ENCODE results near the gene CD40. TPM values are rescaled to one million over a fixed set of nuclear protein-coding genes. Genes with fewer than 3 reads are reported as not detected.

The CD40 gene
- total and polyA plus RNA-seq, 2 of the 8 experiments (the other 6 are each of a cell fraction or from before 2014, with no cell fraction given) = 14.5 to 18.8 TPM

GRCh38 chr20:46135856-46136633 is 17.9 kb downstream of the CD40 start:
- FAIRE-seq = no peak
- H3K23ac ChIP-seq (ENCODE audit: insufficient read length) = no peak overlapping the region

More at GRCh38 chr20:46135856-46136633, 17.9 kb downstream of the CD40 start:
- no peak overlapping the region for H2BK5ac ChIP-seq (ENCODE audit: low read depth, low read length)
- no peak overlapping the region for H2AK5ac ChIP-seq (ENCODE audit: low read depth, low read length)
- H3K9ac ChIP-seq (replicated peaks in 1 of 4; ENCODE audit: extremely low read depth in 1 of 4, low read depth in 3 of 4, low read length in 3 of 4) = no peak overlapping the region
- no peaks in the 10 kb centered on the region for H3K79me2 ChIP-seq (ENCODE audit: control insufficient read depth in 1 of 2, insufficient read depth in 2 of 2, low read length in 2 of 2)
- TF ChIP-seq CTBP2 (IDR thresholded peaks at IDR 0.05; ENCODE audit: borderline replicate concordance, insufficient read depth, insufficient read length, low read length) = no peak
- TF ChIP-seq USF2 (IDR thresholded peaks at IDR 0.05; ENCODE audit: low read length) = 0 out of 2 replicates have a peak, but pooled peaks have one; percentile 4
- peak; percentile 24; the same call in 1 of the 2 replicates for TF ChIP-seq SRF (IDR thresholded peaks at IDR 0.05; ENCODE audit: low read depth, low read length)
- no peak overlapping the region for H3K27ac ChIP-seq (ENCODE audit: low read depth, low read length)
- H2BK12ac ChIP-seq (ENCODE audit: low read depth, low read length) = 0 out of 2 replicates have a peak overlapping the region, but pooled peaks have one; percentile 23
- 35 to 100% methylated on average over 1 to 12 of the region's 12 CpGs for WGBS, 2 experiments (ENCODE audit: extremely low coverage in 1 of 2, insufficient coverage in 1 of 2, insufficient read length in 1 of 2, insufficient replicate concordance in 2 of 2, low coverage in 1 of 2, low lambda C conversion rate in 2 of 2, missing lambda C conversion rate in 1 of 2)
- no peak overlapping the region for H2BK15ac ChIP-seq (ENCODE audit: low read length)
- no peak overlapping the region for H3K4ac ChIP-seq (replicated peaks; ENCODE audit: insufficient read length, low read depth, low read length)
- H2BK20ac ChIP-seq (ENCODE audit: low read length) = no peak overlapping the region
- peak overlapping the region; percentile 31 for H4K5ac ChIP-seq (ENCODE audit: insufficient read length, low read depth, low read length)
- no peak overlapping the region for H4K91ac ChIP-seq (replicated peaks; ENCODE audit: insufficient read length, low read length)
- peak overlapping the region; percentile 48; the same call in 1 of the 2 replicates for H2AFZ ChIP-seq (ENCODE audit: low read length)
- H2BK120ac ChIP-seq (replicated peaks; ENCODE audit: low read depth, low read length) = no peak overlapping the region
- H3K4me1 ChIP-seq (replicated peaks in 1 of 4; ENCODE audit: control insufficient read depth in 3 of 4, insufficient read depth in 4 of 4, low read length in 3 of 4) = peaks cover 3 to 18% (median 11%) of the 10 kb centered on the region in 4 experiments
- no peak overlapping the region; the same call in 1 of the 2 replicates for H3K18ac ChIP-seq (ENCODE audit: extremely low read depth, low read length)
- H3K79me1 ChIP-seq (ENCODE audit: low read depth, low read length) = no peaks in the 10 kb centered on the region
- H3K9me3 ChIP-seq (ENCODE audit: insufficient read depth in 2 of 2, low read depth in 1 of 2, low read length in 1 of 2) = no peaks in the 10 kb centered on the region
- H3K14ac ChIP-seq (ENCODE audit: insufficient read length) = no peak overlapping the region
- H3K4me3 ChIP-seq (ENCODE audit: extremely low read depth in 1 of 4, insufficient read depth in 2 of 4, low read depth in 3 of 4, low read length in 4 of 4) = no peak overlapping the region
- H3K56ac ChIP-seq (replicated peaks; ENCODE audit: insufficient read length, low read depth, low read length) = no peak overlapping the region
- no peak for DNase-seq (ENCODE audit: low read depth in 1 of 2, low spot score in 2 of 2)
- POLR2A ChIA-PET (ENCODE audit: partially characterized antibody) = interaction anchor here (1.6 kb wide), 1 partner anchor 228 kb away, joined by 4 read pairs; no protein-coding TSS in a partner anchor
- no peak overlapping the region for H4K8ac ChIP-seq (ENCODE audit: extremely low read depth, insufficient read depth, low read length)
- H3K36me3 ChIP-seq (ENCODE audit: control insufficient read depth in 2 of 4, insufficient read depth in 4 of 4, low read length in 3 of 4) = no peaks in the 10 kb centered on the region
- no peaks in the 10 kb centered on the region for H3K23me2 ChIP-seq (ENCODE audit: low read depth, low read length)
- H3K4me2 ChIP-seq (ENCODE audit: insufficient read depth in 1 of 2, low read depth in 2 of 2, low read length in 2 of 2) = peak overlapping the region; percentile 4 to 25; a peak in 3 of 4 replicates
- CTCF ChIA-PET (ENCODE audit: partially characterized antibody) = interaction anchor here (0.7 to 1.6 kb wide), 6 partner anchors 10 to 124 kb away, joined by 3 to 12 read pairs (median 4); no protein-coding TSS in a partner anchor
- H4K20me1 ChIP-seq (replicated peaks in 1 of 2; ENCODE audit: control insufficient read depth in 1 of 2, insufficient read depth in 2 of 2, low read length in 2 of 2) = no peaks in the 10 kb centered on the region
- H3K27me3 ChIP-seq (replicated peaks in 1 of 4; ENCODE audit: control insufficient read depth in 3 of 4, extremely low read depth in 1 of 4, insufficient read depth in 3 of 4, low read length in 3 of 4) = peaks cover 0 to 4% (median 2%) of the 10 kb centered on the region in 4 experiments; a peak in 4 of 7 replicates

Data from H1 (cell line).